Cerebellar cortex (tissue), 1 donor: ENCODE data around the gene RPTOR.

Experiments used
- DNase-seq: peaks from one replicate; pipeline ENCODE4 v3.0.0-alpha.2; 2015; ENCODE audit warnings: low spot score

RPTOR gene

DNA sequence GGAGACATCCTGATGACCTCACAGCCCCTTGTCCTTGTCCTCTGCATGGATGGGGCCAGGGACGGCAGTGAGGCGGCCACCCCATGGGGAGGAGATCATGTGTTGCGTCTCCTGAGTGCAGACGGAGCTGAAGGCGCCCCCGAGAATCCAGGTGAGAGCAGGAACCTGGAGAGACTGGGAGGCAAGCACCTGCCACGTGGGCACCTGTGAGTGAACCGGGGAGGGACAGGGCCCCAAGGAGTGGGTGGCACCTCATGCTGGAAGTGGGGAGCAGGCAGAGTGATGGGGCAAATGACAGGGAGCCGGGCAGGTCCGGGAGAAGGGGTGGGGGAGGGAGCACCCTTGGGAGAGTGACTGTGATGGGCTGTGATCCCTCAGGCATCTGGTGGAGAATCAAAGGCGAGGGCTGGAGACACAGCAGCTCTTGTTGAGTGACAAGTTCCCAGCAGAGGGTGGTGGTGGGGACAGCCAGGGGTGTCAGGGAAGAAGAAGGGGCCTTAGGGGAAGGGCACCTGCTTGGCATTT, 272.7 kb downstream of the RPTOR start:
- no peak for DNase-seq

GRCh38 chr17:80817861-80818260, 273.2 kb downstream of the RPTOR start:
- DNase-seq, result no peak

GRCh38 chr17:80818871-80819270, 274.2 kb downstream of the RPTOR start:
- DNase-seq, result no peak

- DNase-seq, result no peak
Measured at GRCh38 chr17:80819422-80820164, 275.0 kb downstream of the RPTOR start.

DNA sequence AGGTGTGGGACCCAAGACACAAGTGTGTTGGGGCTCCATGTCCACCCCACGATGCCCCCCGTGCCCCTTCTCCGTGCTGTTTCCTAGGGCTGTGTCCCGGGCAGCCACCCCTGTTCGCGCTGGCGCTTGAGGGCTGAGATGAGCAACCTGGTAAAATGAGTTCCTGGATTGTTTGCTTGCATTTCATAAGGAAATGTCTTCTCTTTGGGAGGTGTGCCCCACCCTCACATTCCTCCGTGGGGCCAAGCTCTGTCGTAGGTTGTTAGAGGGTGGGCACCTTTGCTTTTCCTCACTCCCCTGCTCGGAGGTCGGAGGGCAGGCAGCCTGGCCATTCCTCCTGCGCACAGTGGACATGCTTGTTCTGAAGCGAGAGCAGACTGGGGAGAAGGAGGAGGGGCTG, 275.7 kb downstream of the RPTOR start:
- DNase-seq, result no peak

DNA sequence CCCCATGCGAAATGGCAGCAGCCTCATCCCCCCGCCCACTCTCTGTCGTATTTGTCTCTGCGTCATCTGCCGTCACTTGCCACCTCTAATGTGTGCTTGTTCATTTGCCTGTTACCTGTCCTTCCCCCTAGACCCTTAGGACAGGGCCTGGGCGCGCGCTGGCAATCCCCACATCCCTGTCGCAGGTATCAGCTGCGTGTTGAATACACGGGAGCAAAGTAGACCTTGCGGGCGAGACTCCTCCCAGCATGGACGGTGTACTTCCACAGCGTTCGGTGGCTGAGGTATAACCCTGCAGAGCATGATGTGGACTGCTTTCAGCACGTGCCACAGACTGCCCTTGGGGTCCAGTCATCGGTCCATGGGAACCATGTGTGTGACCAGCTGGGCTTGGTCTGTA, 276.9 kb downstream of the RPTOR start:
- no peak for DNase-seq

- DNase-seq, result no peak
Measured at GRCh38 chr17:80822021-80822699, 277.5 kb downstream of the RPTOR start.

GRCh38 chr17:80822700-80823410, 278.2 kb downstream of the RPTOR start:
- DNase-seq, result no peak

- no peak for DNase-seq
Measured at GRCh38 chr17:80824549-80825470, 280.2 kb downstream of the RPTOR start.

GRCh38 chr17:80825471-80826345, 281.1 kb downstream of the RPTOR start:
- no peak for DNase-seq

DNA sequence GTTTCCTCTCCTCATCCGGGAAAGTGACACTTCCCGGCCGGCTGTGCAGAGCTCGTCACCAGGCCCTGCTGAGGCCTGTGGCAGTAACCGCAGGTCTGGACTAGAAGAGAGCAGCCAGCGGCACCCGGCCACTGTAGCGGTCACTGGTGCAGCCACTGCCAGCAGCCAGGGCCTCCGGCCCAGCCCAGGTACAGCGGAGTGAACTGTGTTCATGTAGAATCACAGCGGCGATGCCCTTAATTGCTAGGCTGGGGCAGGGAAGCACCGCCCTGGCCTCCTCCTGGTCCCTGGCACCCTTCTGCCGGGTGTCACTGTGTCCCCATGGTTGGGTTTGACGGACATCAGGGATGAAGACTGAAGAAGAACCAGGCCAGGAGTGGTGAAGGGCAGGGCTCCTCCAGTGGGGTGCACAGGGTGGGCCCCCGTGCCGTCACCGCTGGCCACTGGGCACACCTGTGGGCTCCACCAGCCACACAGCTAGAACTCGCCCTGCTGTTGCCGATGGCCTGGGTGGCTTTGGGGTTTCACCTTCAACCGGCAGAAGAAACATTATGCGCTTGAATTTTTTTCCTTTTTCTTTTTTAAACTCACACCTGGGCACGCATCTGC, 281.8 kb downstream of the RPTOR start:
- no peak for DNase-seq

- DNase-seq, result peak; percentile 85
Measured at GRCh38 chr17:80826955-80827645, 282.5 kb downstream of the RPTOR start.

DNA sequence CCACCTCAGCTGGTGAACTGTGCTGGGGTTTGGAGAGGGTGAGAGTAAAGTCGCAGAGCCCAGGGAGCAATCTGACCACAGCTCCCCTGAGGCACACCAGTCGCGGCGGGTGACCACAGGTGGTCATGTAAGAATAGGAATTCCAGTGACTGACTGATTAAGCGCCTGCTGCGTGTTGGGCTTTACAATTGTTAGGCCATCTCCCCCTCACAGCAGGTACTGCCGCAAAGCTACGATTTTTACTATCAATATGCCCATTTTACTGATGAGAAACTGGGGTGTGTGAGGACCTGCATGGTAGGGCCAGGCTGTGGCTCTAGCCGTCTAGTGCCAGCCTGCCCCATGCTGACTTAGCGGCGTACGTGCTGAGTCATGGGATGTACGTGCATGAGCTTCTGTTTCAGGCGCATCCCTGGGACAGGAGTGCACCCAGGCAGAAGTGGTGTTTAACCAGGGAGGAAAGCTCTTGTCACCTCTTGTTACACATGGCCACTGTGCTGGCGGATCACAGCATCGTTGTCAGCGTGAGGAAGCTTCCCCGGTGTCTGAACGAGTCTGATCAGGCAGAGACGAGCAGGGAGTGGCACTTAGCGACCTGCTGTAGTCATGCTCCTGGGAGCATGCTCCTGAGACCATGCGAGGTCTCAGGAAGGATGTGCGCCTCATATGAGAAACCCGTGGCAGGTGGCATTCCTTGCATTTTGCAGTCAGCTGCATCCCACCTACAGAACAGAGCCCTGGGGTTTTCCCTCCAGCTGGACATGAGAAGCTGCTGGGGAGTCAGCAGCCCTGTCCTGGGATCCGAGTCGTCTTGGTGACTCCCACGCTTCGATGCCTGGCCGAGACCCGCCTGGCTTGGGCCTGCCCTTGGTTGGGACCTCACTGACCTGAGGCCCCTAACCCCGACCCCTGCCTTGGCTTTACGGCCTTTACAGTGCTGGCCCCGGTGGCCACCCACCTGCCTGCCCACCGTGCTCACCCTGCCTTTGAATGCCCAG, 283.3 kb downstream of the RPTOR start:
- DNase-seq, result no peak

GRCh38 chr17:80829166-80829813, 284.7 kb downstream of the RPTOR start:
- no peak for DNase-seq

DNA sequence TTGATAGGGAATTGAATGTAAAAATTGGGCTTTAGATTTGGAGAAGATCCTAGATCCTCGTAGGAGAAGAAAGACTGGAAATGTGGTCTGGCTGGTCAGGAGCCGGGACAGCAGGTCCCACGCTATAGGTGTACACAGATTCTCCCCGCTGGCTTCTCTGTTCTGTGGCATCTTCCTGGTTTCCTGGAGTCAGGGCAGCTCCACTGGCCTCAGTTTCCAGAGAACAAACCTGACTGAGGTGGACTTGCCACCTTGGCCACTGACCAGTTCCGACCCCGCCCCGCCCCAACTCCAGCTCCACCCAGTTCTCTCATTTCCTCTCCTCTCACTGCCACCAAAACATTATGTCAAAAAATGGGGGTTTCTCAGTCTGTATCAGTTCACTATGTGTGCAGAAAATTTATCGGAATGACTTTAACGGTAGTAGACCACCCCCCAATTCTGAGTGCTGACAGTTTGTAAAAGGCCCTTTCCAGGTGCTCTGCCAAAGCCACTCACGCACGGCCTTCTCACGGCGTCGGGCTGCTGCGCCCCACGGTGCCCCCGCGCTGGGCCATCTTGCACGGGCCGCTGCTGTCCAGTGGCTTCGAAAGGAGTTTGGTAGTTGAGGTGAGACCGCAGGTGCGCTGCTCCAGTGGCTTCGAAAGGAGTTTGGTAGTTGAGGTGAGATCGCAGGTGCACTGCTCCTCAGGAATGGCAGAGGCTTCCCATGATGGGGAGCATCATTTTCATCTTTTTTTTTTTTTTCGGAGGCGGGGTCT, 285.6 kb downstream of the RPTOR start:
- no peak for DNase-seq

GRCh38 chr17:80831491-80831890, 286.9 kb downstream of the RPTOR start:
- no peak for DNase-seq

- DNase-seq, result peak; percentile 49
Measured at GRCh38 chr17:80832266-80832676, 287.6 kb downstream of the RPTOR start.
